Suppressor macrophage (primary cell): ENCODE results near the gene PRKAG2.
A peak's percentile ranks its signal among the peaks of the same experiment; 100 is the strongest.

Experiments used
- DNase-seq, 4 experiments: peaks; one replicate each; pipeline ENCODE4 v3.0.0-alpha.2; 2020 to 2022

The PRKAG2 gene

GRCh38 chr7:151581741-151582140, 295.2 kb downstream of the PRKAG2 start:
- no peak for DNase-seq

- no peak for DNase-seq
Observed at GRCh38 chr7:151579644-151580043, 297.3 kb downstream of the PRKAG2 start.

- no peak for DNase-seq
Observed at GRCh38 chr7:151575410-151575809, 301.5 kb downstream of the PRKAG2 start.

GRCh38 chr7:151573046-151573445, 303.9 kb downstream of the PRKAG2 start:
- peak in 2 of 4 experiments; percentile 15 to 33 for DNase-seq

GRCh38 chr7:151572136-151572535, 304.8 kb downstream of the PRKAG2 start:
- no peak for DNase-seq

- DNase-seq: no peak
Observed at GRCh38 chr7:151571471-151571870, 305.4 kb downstream of the PRKAG2 start.

GRCh38 chr7:151570366-151570915, 306.5 kb downstream of the PRKAG2 start:
- DNase-seq: peak in 2 of 4 experiments; percentile 19 to 33

- no peak for DNase-seq
Observed at GRCh38 chr7:151568956-151569940, 307.7 kb downstream of the PRKAG2 start.

GRCh38 chr7:151566897-151567320, 310.0 kb downstream of the PRKAG2 start:
- peak; percentile 52 to 69 (median 62) for DNase-seq

- DNase-seq: no peak
Observed at GRCh38 chr7:151565541-151565940, 311.4 kb downstream of the PRKAG2 start.

GRCh38 chr7:151560243-151560642, 316.7 kb downstream of the PRKAG2 start:
- DNase-seq: no peak

GRCh38 chr7:151559557-151560183, 317.2 kb downstream of the PRKAG2 start:
- DNase-seq: no peak

GRCh38 chr7:151558575-151558974, 318.3 kb downstream of the PRKAG2 start:
- no peak for DNase-seq

GRCh38 chr7:151556592-151556991, 320.3 kb downstream of the PRKAG2 start:
- no peak for DNase-seq

GRCh38 chr7:151553356-151553755, 323.6 kb downstream of the PRKAG2 start:
- no peak for DNase-seq

GRCh38 chr7:151552352-151553028, 324.4 kb downstream of the PRKAG2 start:
- DNase-seq: no peak

GRCh38 chr7:151551820-151552219, 325.1 kb downstream of the PRKAG2 start:
- DNase-seq: no peak

- DNase-seq: peak in 3 of 4 experiments; percentile 21 to 28 (median 24)
Observed at GRCh38 chr7:151550656-151551286, 326.1 kb downstream of the PRKAG2 start.

GRCh38 chr7:151549644-151550043, 327.3 kb downstream of the PRKAG2 start:
- no peak for DNase-seq

- DNase-seq: peak in 1 of 4 experiments; percentile 11
Observed at GRCh38 chr7:151549083-151549482, 327.8 kb downstream of the PRKAG2 start.

GRCh38 chr7:151544183-151544582, 332.7 kb downstream of the PRKAG2 start:
- no peak for DNase-seq

- no peak for DNase-seq
Observed at GRCh38 chr7:151542606-151543130, 334.2 kb downstream of the PRKAG2 start.
